Measurements from ENCODE around the gene MRPS10. TPM values are rescaled to one million over a fixed set of nuclear protein-coding genes. Genes with fewer than 3 reads are reported as not detected.

The MRPS10 gene
- total and polyA plus RNA-seq, 2 donors (not counting 1 experiment from before 2014, with no cell fraction given): 10.5 to 26.4 TPM

DNA sequence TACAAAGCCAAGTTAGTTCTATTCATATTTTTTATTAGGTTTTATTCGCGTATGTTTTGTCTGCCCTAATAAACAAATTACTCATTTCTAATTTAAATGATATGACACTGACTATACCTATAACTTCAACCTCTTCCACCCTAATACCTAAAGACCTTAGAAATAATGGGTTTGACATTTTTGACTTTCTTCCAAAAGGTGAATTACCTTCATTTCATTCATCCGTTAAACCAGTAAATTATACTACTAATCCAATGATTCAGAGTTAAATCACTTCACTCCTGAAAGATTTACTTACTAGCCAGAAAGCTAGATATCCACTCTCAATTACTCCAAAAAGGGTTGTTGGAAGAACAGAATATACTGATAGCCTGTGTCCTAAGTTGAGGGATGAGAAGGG, 5.2 kb downstream of the MRPS10 start:
- H3K36me3 ChIP-seq (replicated peaks in 1 of 2; ENCODE audit: control extremely low read depth in 1 of 2, control insufficient read depth in 1 of 2, extremely low read depth in 1 of 2, insufficient read depth in 2 of 2, low read length in 1 of 2): peaks cover 8 to 58% of the 10 kb centered on the region in 2 experiments
- no peak overlapping the region for H2AFZ ChIP-seq (ENCODE audit: insufficient read depth, low read depth, low read length, poor library complexity, severe bottlenecking)
- Mint-ChIP-seq H3K27ac (no peak overlapping the region), H3K27me3 (no peaks in the 10 kb centered on the region), H3K4me3 (no peak overlapping the region), H3K9me3 (ENCODE audit: insufficient read depth) (no peaks in the 10 kb centered on the region), H3K4me1 (peaks cover 29% of the 10 kb centered on the region)
- TF ChIP-seq EZH2 (IDR thresholded peaks at IDR 0.05; ENCODE audit: borderline replicate concordance, insufficient read depth, low read depth, low read length, poor library complexity, severe bottlenecking) (no peak), CTCF (IDR thresholded peaks at IDR 0.05) (no peak)
- no peak for DNase-seq
- no peak for ATAC-seq (ENCODE audit: low read depth)
- no peak overlapping the region for H3K27ac ChIP-seq (ENCODE audit: low read length in 2 of 2)
- H3K4me1 ChIP-seq (ENCODE audit: control insufficient read depth in 2 of 2, insufficient read depth in 2 of 2, low read length in 2 of 2): peaks cover 7 to 16% of the 10 kb centered on the region in 2 donors
- intact Hi-C loops (cut with micrococcal nuclease): loop anchor here (10.0 kb wide), 2 partner anchors 662 to 1472 kb away; partner anchors contain the start of genes MRPS18A and RPL7L1
- no CpG with 5 or more reads among the region's 3 CpGs for WGBS (ENCODE audit: insufficient coverage)
- no peaks in the 10 kb centered on the region for H3K9me3 ChIP-seq (ENCODE audit: control extremely low read depth in 1 of 3, control insufficient read depth in 2 of 3, insufficient read depth in 1 of 3, low read length in 2 of 3)
- H3K9ac ChIP-seq (ENCODE audit: low read length): no peak overlapping the region
- H3K4me2 ChIP-seq (replicated peaks; ENCODE audit: low read depth, low read length, poor library complexity, severe bottlenecking): no peak overlapping the region
- peaks cover 35% of the 10 kb centered on the region for H3K79me2 ChIP-seq (ENCODE audit: control insufficient read depth, insufficient read depth, low read length)
- ChIA-PET CTCF (no interaction called here), POLR2A (no interaction called here)
- no peaks in the 10 kb centered on the region for H3K27me3 ChIP-seq (replicated peaks in 1 of 4; ENCODE audit: control extremely low read depth in 1 of 4, control insufficient read depth in 3 of 4, insufficient read depth in 4 of 4, low read length in 3 of 4)
- peaks cover 6% of the 10 kb centered on the region for H4K20me1 ChIP-seq (ENCODE audit: control insufficient read depth, insufficient read depth, low read length, poor library complexity, severe bottlenecking)
- H3K4me3 ChIP-seq (ENCODE audit: control extremely low read depth in 1 of 5, extremely low read depth in 1 of 5, insufficient read depth in 1 of 5, low read depth in 2 of 5, low read length in 4 of 5): no peak overlapping the region

DNA sequence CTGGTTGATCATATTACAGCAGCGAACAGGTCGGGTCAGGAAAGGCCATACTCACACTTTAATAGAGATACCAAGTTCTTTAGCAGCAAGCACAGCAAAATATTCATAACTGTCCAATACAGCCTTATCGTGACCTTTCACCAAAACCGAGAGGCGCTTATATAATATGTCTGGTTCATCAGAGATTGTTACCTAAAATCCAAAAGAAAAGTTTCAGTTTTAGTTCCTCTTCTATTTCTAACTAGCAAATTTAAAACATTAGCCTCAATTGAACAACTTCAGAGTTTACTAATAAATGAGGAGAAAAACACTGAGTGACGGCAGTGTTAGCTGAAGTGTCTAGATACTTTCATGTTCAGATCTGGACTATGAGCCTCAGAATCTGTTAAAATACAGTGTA, 5.9 kb downstream of the MRPS10 start:
- TF ChIP-seq CTCF (IDR thresholded peaks at IDR 0.05) (no peak), EZH2 (IDR thresholded peaks at IDR 0.05; ENCODE audit: borderline replicate concordance, insufficient read depth, low read depth, low read length, poor library complexity, severe bottlenecking) (no peak)
- Histone ChIP-seq H2AFZ (ENCODE audit: insufficient read depth, low read depth, low read length, poor library complexity, severe bottlenecking) (no peak overlapping the region), H3K27ac (ENCODE audit: low read length in 2 of 2) (peak overlapping the region in 1 of 2 donors; percentile 43), H3K36me3 (replicated peaks in 1 of 2; ENCODE audit: control extremely low read depth in 1 of 2, control insufficient read depth in 1 of 2, extremely low read depth in 1 of 2, insufficient read depth in 2 of 2, low read length in 1 of 2) (peaks cover 8 to 61% of the 10 kb centered on the region in 2 experiments), H3K9me3 (ENCODE audit: control extremely low read depth in 1 of 3, control insufficient read depth in 2 of 3, insufficient read depth in 1 of 3, low read length in 2 of 3) (no peaks in the 10 kb centered on the region), H4K20me1 (ENCODE audit: control insufficient read depth, insufficient read depth, low read length, poor library complexity, severe bottlenecking) (peaks cover 6% of the 10 kb centered on the region), H3K4me3 (ENCODE audit: control extremely low read depth in 1 of 5, extremely low read depth in 1 of 5, insufficient read depth in 1 of 5, low read depth in 2 of 5, low read length in 4 of 5) (no peak overlapping the region), H3K4me2 (replicated peaks; ENCODE audit: low read depth, low read length, poor library complexity, severe bottlenecking) (no peak overlapping the region), H3K27me3 (replicated peaks in 1 of 4; ENCODE audit: control extremely low read depth in 1 of 4, control insufficient read depth in 3 of 4, insufficient read depth in 4 of 4, low read length in 3 of 4) (no peaks in the 10 kb centered on the region), H3K9ac (ENCODE audit: low read length) (no peak overlapping the region), H3K79me2 (ENCODE audit: control insufficient read depth, insufficient read depth, low read length) (peaks cover 29% of the 10 kb centered on the region), H3K4me1 (ENCODE audit: control insufficient read depth in 2 of 2, insufficient read depth in 2 of 2, low read length in 2 of 2) (peaks cover 4 to 11% of the 10 kb centered on the region in 2 donors)
- Mint-ChIP-seq H3K27me3 (no peaks in the 10 kb centered on the region), H3K9me3 (ENCODE audit: insufficient read depth) (no peaks in the 10 kb centered on the region), H3K27ac (peak overlapping the region; percentile 41), H3K4me1 (peaks cover 26% of the 10 kb centered on the region), H3K4me3 (no peak overlapping the region)
- peak; percentile 14 for ATAC-seq (ENCODE audit: low read depth)
- intact Hi-C loops (cut with micrococcal nuclease): loop anchor here (10.0 kb wide), 2 partner anchors 663 to 1473 kb away; partner anchors contain the start of genes MRPS18A and RPL7L1
- CTCF ChIA-PET: interaction anchor here (0.6 to 1.1 kb wide), 2 partner anchors 45 to 118 kb away, joined by 3 read pairs; no protein-coding TSS in a partner anchor
- DNase-seq: no peak
- no CpG with 5 or more reads among the region's 6 CpGs for WGBS (ENCODE audit: insufficient coverage)
- POLR2A ChIA-PET: interaction anchor here (0.6 kb wide), 1 partner anchor 424 kb away, joined by 3 read pairs; no protein-coding TSS in a partner anchor
